ENCODE measurements around the gene HACL1.

Gene HACL1

GRCh38 chr3:15601399-15602145 is at the start of gene HACL1, which contains the start of gene BTD:
TSS of gene HACL1 (minus strand) at chr3:15601569. CDS start at chr3:15601463, 106 bp downstream.
TSS of gene BTD (plus strand) at chr3:15601745. CDS start at chr3:15635440, 33,695 bp downstream.
- H3K9me3 ChIP-seq (ENCODE audit: low read length), result no peaks in the 10 kb centered on the region
- no peaks in the 10 kb centered on the region for H3K27me3 ChIP-seq (ENCODE audit: control insufficient read depth in 1 of 2, insufficient read depth in 2 of 2, low read length in 2 of 2)
- H3K36me3 ChIP-seq (ENCODE audit: insufficient read depth, low read length), result peaks cover 17% of the 10 kb centered on the region
- peaks cover 9% of the 10 kb centered on the region for H3K4me1 ChIP-seq (ENCODE audit: insufficient read depth, low read length)
- H3K27ac ChIP-seq (ENCODE audit: low read depth, low read length), result peak within 1 kb of the TSS; percentile 83
- H3K9ac ChIP-seq (ENCODE audit: low read length), result peak within 1 kb of the TSS; percentile 81
- H3K4me3 ChIP-seq (ENCODE audit: low read depth in 1 of 2, low read length in 2 of 2), result peak within 1 kb of the TSS; percentile 69 to 100

- Histone ChIP-seq H3K27me3 (ENCODE audit: control insufficient read depth in 1 of 2, insufficient read depth in 2 of 2, low read length in 2 of 2) (no peaks in the 10 kb centered on the region), H3K27ac (ENCODE audit: low read depth, low read length) (no peak overlapping the region), H3K9ac (ENCODE audit: low read length) (no peak overlapping the region), H3K9me3 (ENCODE audit: low read length) (no peaks in the 10 kb centered on the region), H3K4me1 (ENCODE audit: insufficient read depth, low read length) (peaks cover 41% of the 10 kb centered on the region), H3K36me3 (ENCODE audit: insufficient read depth, low read length) (peaks cover under 1% of the 10 kb centered on the region), H3K4me3 (ENCODE audit: low read depth in 1 of 2, low read length in 2 of 2) (no peak overlapping the region)
Measured at GRCh38 chr3:15649858-15650257, 48.5 kb upstream of the HACL1 start.

- H3K27me3 ChIP-seq (ENCODE audit: control insufficient read depth in 1 of 2, insufficient read depth in 2 of 2, low read length in 2 of 2), result no peaks in the 10 kb centered on the region
- no peaks in the 10 kb centered on the region for H3K9me3 ChIP-seq (ENCODE audit: low read length)
- no peak overlapping the region for H3K27ac ChIP-seq (ENCODE audit: low read depth, low read length)
- peaks cover 42% of the 10 kb centered on the region for H3K4me1 ChIP-seq (ENCODE audit: insufficient read depth, low read length)
- H3K9ac ChIP-seq (ENCODE audit: low read length), result no peak overlapping the region
- H3K4me3 ChIP-seq (ENCODE audit: low read depth in 1 of 2, low read length in 2 of 2), result no peak overlapping the region
- peaks cover 5% of the 10 kb centered on the region for H3K36me3 ChIP-seq (ENCODE audit: insufficient read depth, low read length)
Measured at GRCh38 chr3:15649341-15649740, 48.0 kb upstream of the HACL1 start.

GRCh38 chr3:15647611-15648167 is 46.3 kb upstream of the HACL1 start:
- Histone ChIP-seq H3K9me3 (ENCODE audit: low read length) (no peaks in the 10 kb centered on the region), H3K9ac (ENCODE audit: low read length) (no peak overlapping the region), H3K4me3 (ENCODE audit: low read depth in 1 of 2, low read length in 2 of 2) (peak overlapping the region in 1 of 2 donors; percentile 24), H3K4me1 (ENCODE audit: insufficient read depth, low read length) (peaks cover 35% of the 10 kb centered on the region), H3K36me3 (ENCODE audit: insufficient read depth, low read length) (peaks cover 5% of the 10 kb centered on the region), H3K27me3 (ENCODE audit: control insufficient read depth in 1 of 2, insufficient read depth in 2 of 2, low read length in 2 of 2) (no peaks in the 10 kb centered on the region), H3K27ac (ENCODE audit: low read depth, low read length) (no peak overlapping the region)

- Histone ChIP-seq H3K9ac (ENCODE audit: low read length) (no peak overlapping the region), H3K36me3 (ENCODE audit: insufficient read depth, low read length) (peaks cover 5% of the 10 kb centered on the region), H3K4me1 (ENCODE audit: insufficient read depth, low read length) (peaks cover 35% of the 10 kb centered on the region), H3K27me3 (ENCODE audit: control insufficient read depth in 1 of 2, insufficient read depth in 2 of 2, low read length in 2 of 2) (no peaks in the 10 kb centered on the region), H3K27ac (ENCODE audit: low read depth, low read length) (peak overlapping the region; percentile 67), H3K9me3 (ENCODE audit: low read length) (no peaks in the 10 kb centered on the region), H3K4me3 (ENCODE audit: low read depth in 1 of 2, low read length in 2 of 2) (peak overlapping the region in 1 of 2 donors; percentile 24)
Measured at GRCh38 chr3:15646851-15647511, 45.6 kb upstream of the HACL1 start.

GRCh38 chr3:15645740-15646501 is 44.6 kb upstream of the HACL1 start:
- no peaks in the 10 kb centered on the region for H3K27me3 ChIP-seq (ENCODE audit: control insufficient read depth in 1 of 2, insufficient read depth in 2 of 2, low read length in 2 of 2)
- H3K4me1 ChIP-seq (ENCODE audit: insufficient read depth, low read length), result peaks cover 39% of the 10 kb centered on the region
- H3K36me3 ChIP-seq (ENCODE audit: insufficient read depth, low read length), result peaks cover 5% of the 10 kb centered on the region
- H3K4me3 ChIP-seq (ENCODE audit: low read depth in 1 of 2, low read length in 2 of 2), result peak overlapping the region in 1 of 2 donors; percentile 24
- no peak overlapping the region for H3K9ac ChIP-seq (ENCODE audit: low read length)
- H3K9me3 ChIP-seq (ENCODE audit: low read length), result no peaks in the 10 kb centered on the region
- H3K27ac ChIP-seq (ENCODE audit: low read depth, low read length), result peak overlapping the region; percentile 67

- Histone ChIP-seq H3K9ac (ENCODE audit: low read length) (no peak overlapping the region), H3K4me3 (ENCODE audit: low read depth in 1 of 2, low read length in 2 of 2) (no peak overlapping the region), H3K36me3 (ENCODE audit: insufficient read depth, low read length) (peaks cover 5% of the 10 kb centered on the region), H3K27me3 (ENCODE audit: control insufficient read depth in 1 of 2, insufficient read depth in 2 of 2, low read length in 2 of 2) (no peaks in the 10 kb centered on the region), H3K4me1 (ENCODE audit: insufficient read depth, low read length) (peaks cover 40% of the 10 kb centered on the region), H3K9me3 (ENCODE audit: low read length) (no peaks in the 10 kb centered on the region), H3K27ac (ENCODE audit: low read depth, low read length) (no peak overlapping the region)
Measured at GRCh38 chr3:15645246-15645645, 43.9 kb upstream of the HACL1 start.

GRCh38 chr3:15638891-15639262 is 37.5 kb upstream of the HACL1 start:
- no peak overlapping the region for H3K4me3 ChIP-seq (ENCODE audit: low read depth in 1 of 2, low read length in 2 of 2)
- H3K27ac ChIP-seq (ENCODE audit: low read depth, low read length), result peak overlapping the region; percentile 77
- no peaks in the 10 kb centered on the region for H3K9me3 ChIP-seq (ENCODE audit: low read length)
- peaks cover 59% of the 10 kb centered on the region for H3K4me1 ChIP-seq (ENCODE audit: insufficient read depth, low read length)
- H3K9ac ChIP-seq (ENCODE audit: low read length), result no peak overlapping the region
- H3K36me3 ChIP-seq (ENCODE audit: insufficient read depth, low read length), result no peaks in the 10 kb centered on the region
- H3K27me3 ChIP-seq (ENCODE audit: control insufficient read depth in 1 of 2, insufficient read depth in 2 of 2, low read length in 2 of 2), result no peaks in the 10 kb centered on the region

- Histone ChIP-seq H3K27me3 (ENCODE audit: control insufficient read depth in 1 of 2, insufficient read depth in 2 of 2, low read length in 2 of 2) (no peaks in the 10 kb centered on the region), H3K9ac (ENCODE audit: low read length) (no peak overlapping the region), H3K27ac (ENCODE audit: low read depth, low read length) (peak overlapping the region; percentile 77), H3K36me3 (ENCODE audit: insufficient read depth, low read length) (no peaks in the 10 kb centered on the region), H3K4me1 (ENCODE audit: insufficient read depth, low read length) (peaks cover 64% of the 10 kb centered on the region), H3K4me3 (ENCODE audit: low read depth in 1 of 2, low read length in 2 of 2) (no peak overlapping the region), H3K9me3 (ENCODE audit: low read length) (no peaks in the 10 kb centered on the region)
Measured at GRCh38 chr3:15638193-15638890, 37.0 kb upstream of the HACL1 start.

GRCh38 chr3:15637131-15637951 is 36.0 kb upstream of the HACL1 start:
- H3K4me1 ChIP-seq (ENCODE audit: insufficient read depth, low read length), result peaks cover 72% of the 10 kb centered on the region
- H3K9ac ChIP-seq (ENCODE audit: low read length), result peak overlapping the region; percentile 16
- H3K4me3 ChIP-seq (ENCODE audit: low read depth in 1 of 2, low read length in 2 of 2), result no peak overlapping the region
- H3K36me3 ChIP-seq (ENCODE audit: insufficient read depth, low read length), result no peaks in the 10 kb centered on the region
- peak overlapping the region; percentile 77 for H3K27ac ChIP-seq (ENCODE audit: low read depth, low read length)
- no peaks in the 10 kb centered on the region for H3K27me3 ChIP-seq (ENCODE audit: control insufficient read depth in 1 of 2, insufficient read depth in 2 of 2, low read length in 2 of 2)
- H3K9me3 ChIP-seq (ENCODE audit: low read length), result no peaks in the 10 kb centered on the region
